Measurements from ENCODE around the gene IL31RA.

Gene IL31RA

GRCh38 chr5:55853818-55854217 is 2.7 kb downstream of the IL31RA start:
- no peak overlapping the region for H3K27ac ChIP-seq
- no peak for TF ChIP-seq CTCF (IDR thresholded peaks at IDR 0.05; ENCODE audit: low read depth, low read length)

GRCh38 chr5:55855509-55855908 is 4.4 kb downstream of the IL31RA start:
- no peaks in the 10 kb centered on the region for H3K36me3 ChIP-seq
- DNase-seq = no peak
- no peak overlapping the region for H3K27ac ChIP-seq
- H3K9me3 ChIP-seq (ENCODE audit: severe bottlenecking) = no peaks in the 10 kb centered on the region
- H3K27me3 ChIP-seq (ENCODE audit: insufficient read depth, low read depth, severe bottlenecking) = no peaks in the 10 kb centered on the region
- no peak for TF ChIP-seq CTCF (IDR thresholded peaks at IDR 0.05; ENCODE audit: low read depth, low read length)
- no peak overlapping the region for H3K4me3 ChIP-seq (ENCODE audit: low read depth, low read length)

More at GRCh38 chr5:55853818-55854217, 2.7 kb downstream of the IL31RA start:
- Histone ChIP-seq H3K36me3 (no peaks in the 10 kb centered on the region), H3K27me3 (ENCODE audit: insufficient read depth, low read depth, severe bottlenecking) (no peaks in the 10 kb centered on the region), H3K9me3 (ENCODE audit: severe bottlenecking) (no peaks in the 10 kb centered on the region), H3K4me3 (ENCODE audit: low read depth, low read length) (no peak overlapping the region)
- no peak for DNase-seq

- H3K9me3 ChIP-seq (ENCODE audit: severe bottlenecking) = no peaks in the 10 kb centered on the region
- no peaks in the 10 kb centered on the region for H3K36me3 ChIP-seq
- TF ChIP-seq CTCF (IDR thresholded peaks at IDR 0.05; ENCODE audit: low read depth, low read length) = no peak
- H3K27me3 ChIP-seq (ENCODE audit: insufficient read depth, low read depth, severe bottlenecking) = no peaks in the 10 kb centered on the region
- H3K4me3 ChIP-seq (ENCODE audit: low read depth, low read length) = no peak overlapping the region
- DNase-seq = no peak
- no peak overlapping the region for H3K27ac ChIP-seq
Measured at GRCh38 chr5:55856516-55857246, 5.5 kb downstream of the IL31RA start.

GRCh38 chr5:55857247-55857640 is 6.1 kb downstream of the IL31RA start:
- H3K9me3 ChIP-seq (ENCODE audit: severe bottlenecking) = no peaks in the 10 kb centered on the region
- H3K36me3 ChIP-seq = no peaks in the 10 kb centered on the region
- no peak overlapping the region for H3K4me3 ChIP-seq (ENCODE audit: low read depth, low read length)
- DNase-seq = no peak
- no peak for TF ChIP-seq CTCF (IDR thresholded peaks at IDR 0.05; ENCODE audit: low read depth, low read length)
- H3K27ac ChIP-seq = no peak overlapping the region
- no peaks in the 10 kb centered on the region for H3K27me3 ChIP-seq (ENCODE audit: insufficient read depth, low read depth, severe bottlenecking)

- no peak overlapping the region for H3K4me3 ChIP-seq (ENCODE audit: low read depth, low read length)
- no peaks in the 10 kb centered on the region for H3K27me3 ChIP-seq (ENCODE audit: insufficient read depth, low read depth, severe bottlenecking)
- no peaks in the 10 kb centered on the region for H3K9me3 ChIP-seq (ENCODE audit: severe bottlenecking)
- H3K27ac ChIP-seq = no peak overlapping the region
- TF ChIP-seq CTCF (IDR thresholded peaks at IDR 0.05; ENCODE audit: low read depth, low read length) = no peak
- no peak for DNase-seq
- H3K36me3 ChIP-seq = no peaks in the 10 kb centered on the region
Measured at GRCh38 chr5:55858104-55858503, 6.9 kb downstream of the IL31RA start.

GRCh38 chr5:55860288-55860687 is 9.1 kb downstream of the IL31RA start:
- H3K36me3 ChIP-seq = no peaks in the 10 kb centered on the region
- TF ChIP-seq CTCF (IDR thresholded peaks at IDR 0.05; ENCODE audit: low read depth, low read length) = no peak
- no peak for DNase-seq
- H3K9me3 ChIP-seq (ENCODE audit: severe bottlenecking) = no peaks in the 10 kb centered on the region
- no peak overlapping the region for H3K27ac ChIP-seq
- H3K4me3 ChIP-seq (ENCODE audit: low read depth, low read length) = no peak overlapping the region
- no peaks in the 10 kb centered on the region for H3K27me3 ChIP-seq (ENCODE audit: insufficient read depth, low read depth, severe bottlenecking)
